HG03354 (cell line): ENCODE measurements around the gene STX11.
"Not testable (repeated sequence)": the region's sequence is repeated elsewhere in the genome, so short reads cannot be mapped to it uniquely, and the experiment has no call there.

Experiments used
- ATAC-seq: cut with Tn5 transposase; IDR thresholded peaks from one replicate; pipeline ENCODE4 v1.9.1; 2021; ENCODE audit warnings: mild to moderate bottlenecking; ENCODE audit not compliant: unreplicated experiment, poor library complexity, severe bottlenecking

Gene STX11

DNA sequence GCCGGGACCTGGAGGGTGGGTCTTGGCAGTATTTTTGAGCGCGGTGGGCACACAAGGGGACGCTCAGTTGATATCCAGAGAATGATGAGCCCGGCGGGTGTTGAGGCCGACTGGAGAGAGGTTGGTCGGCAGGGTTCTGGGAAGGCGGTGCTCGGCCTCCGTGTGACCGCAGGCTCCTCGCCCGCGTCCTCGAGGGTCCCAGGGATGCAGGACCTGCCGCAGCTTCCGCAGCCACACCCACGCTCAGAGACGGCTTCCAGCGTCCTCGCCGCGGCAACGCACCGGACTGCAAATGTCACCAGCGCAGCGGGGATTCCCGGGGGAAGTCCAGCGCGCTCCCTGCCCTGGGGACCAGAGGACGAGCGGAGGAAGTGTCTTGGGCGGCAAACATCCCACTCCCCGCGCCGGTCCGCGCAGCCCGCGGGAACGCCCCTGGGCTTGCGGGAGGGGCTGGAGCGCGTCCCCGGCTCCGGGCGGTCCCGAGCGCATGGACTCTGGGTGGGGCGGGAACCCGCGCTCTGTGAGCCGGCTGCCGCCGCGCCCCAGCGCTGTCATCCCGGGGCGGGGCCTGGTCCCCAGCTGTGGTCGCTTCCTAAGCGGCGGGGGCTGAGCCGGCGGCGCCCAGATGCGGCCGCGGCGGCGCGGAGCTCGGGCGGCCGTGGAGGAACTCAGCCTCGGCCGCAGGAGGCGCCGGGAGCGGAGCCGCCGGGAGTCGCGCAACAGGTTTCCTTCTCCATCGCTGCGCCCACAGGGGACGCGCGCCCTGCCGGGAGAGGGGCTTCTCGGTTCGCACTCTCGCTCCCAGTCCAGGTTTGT, at the start of gene STX11:
Gene STX11 (plus strand): TSS at position 624 of the 816 bp plus-strand sequence. CDS start 36,111 bp downstream, outside the sequence.
- peak; percentile 71 for ATAC-seq

DNA sequence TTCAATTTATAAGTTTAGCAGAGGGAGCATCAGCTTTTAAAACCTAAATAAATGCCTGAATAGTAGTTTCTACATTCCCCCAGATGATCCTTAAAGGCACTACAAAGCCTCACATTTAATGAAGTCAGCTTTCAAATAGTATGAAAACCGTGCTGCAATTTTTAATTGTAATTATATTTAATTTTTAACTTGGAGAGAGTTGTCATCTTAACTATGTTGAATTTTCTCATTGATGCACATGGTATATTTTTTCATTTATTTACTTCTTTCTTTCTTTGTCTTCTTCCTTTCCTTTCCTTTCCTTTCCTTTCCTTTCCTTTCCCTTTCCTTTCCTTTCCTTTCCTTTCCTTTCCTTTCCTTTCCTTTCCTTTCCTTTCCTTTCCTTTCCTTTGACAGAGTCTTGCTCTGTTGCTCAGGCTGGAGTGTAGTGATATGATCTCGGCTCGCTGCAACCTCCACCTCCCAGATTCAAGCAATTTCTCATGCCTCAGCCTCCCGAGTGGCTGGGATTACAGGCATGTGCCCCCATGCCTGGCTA, 47.2 kb upstream of the STX11 start:
- ATAC-seq = no peak

DNA sequence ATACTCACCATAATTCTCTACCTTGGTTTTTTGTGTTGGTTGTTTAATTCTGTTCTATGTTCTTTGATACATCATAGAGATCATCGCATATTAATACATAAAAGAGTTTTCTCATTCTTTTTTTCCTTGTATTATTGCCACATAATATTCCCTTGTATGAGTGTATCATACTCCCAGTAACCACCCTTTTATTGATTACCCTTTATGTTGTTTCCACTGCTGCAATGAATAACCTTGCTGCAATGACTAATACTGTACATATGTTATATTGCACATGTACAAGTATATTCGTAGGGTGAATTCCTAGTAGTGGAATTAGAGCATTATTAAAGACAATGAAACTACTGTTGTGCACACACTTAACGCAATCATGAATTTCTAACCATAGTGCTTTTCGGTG, 45.8 kb upstream of the STX11 start:
- ATAC-seq = peak; percentile 8

DNA sequence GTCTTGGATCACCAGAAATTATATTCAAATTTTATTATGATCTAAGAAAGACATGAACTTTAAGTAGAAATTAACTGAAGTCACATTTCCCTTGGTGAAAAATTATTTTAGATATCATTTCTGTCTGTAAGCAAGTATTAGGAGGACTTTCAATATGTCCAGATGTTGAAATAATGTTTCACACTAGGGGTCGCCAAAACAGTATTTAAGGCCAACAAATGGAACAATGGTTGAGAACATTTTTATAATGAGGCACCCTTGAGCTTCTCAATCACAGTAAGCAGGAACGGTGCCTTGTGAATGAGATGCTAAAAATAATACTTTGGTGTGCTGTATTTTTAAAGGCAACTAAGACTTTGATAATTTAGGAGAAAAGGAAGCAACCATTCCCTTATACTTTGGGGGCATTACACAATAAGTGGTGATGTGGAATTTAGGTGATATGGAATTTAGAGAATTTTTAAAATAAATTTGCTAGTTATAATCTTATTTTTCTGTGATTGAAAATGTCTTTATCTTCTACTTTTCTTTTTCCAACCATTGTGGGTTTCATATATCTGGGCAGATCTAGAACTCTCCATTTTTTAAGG, 45.3 kb upstream of the STX11 start:
- ATAC-seq = peak; percentile 92

DNA sequence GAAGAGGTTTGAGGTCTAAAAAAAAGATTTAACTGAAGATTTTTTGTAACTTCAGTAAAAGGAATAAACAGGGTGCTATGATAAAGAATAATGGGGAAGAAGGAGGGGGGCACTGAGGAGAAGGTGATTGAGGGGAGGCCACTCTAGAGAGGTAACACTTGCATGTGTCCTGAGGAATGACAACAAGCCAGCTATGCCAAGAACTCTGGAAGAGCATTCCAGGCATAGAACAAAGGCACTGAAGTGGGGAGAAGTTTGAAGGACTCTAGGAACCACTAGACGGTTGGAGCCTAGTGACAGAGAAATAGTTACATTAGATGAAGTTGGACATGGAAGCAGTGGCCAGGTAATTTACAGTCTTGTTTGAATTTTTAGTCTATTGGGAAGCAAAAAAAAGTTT, 44.1 kb upstream of the STX11 start:
- ATAC-seq = no peak

DNA sequence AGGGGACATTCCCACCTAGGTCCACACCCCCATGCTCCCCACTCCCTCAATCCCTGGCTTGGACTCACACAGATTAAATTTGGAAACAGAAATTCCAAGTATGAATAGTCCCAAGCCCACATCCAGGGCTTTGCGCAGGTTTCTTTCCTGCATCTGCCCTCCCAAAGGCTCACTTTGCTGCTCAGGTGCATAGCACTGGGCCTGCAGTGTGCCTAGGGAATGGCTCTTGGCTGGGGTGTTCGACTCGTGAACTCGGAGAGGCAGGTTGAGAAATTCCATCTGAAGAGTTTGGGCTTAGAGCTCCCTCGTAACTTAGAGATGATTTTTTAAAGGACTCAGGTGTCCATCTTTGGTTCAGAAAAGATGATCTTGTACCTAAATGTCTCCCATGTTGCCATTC, 40.1 kb upstream of the STX11 start:
- ATAC-seq = no peak

DNA sequence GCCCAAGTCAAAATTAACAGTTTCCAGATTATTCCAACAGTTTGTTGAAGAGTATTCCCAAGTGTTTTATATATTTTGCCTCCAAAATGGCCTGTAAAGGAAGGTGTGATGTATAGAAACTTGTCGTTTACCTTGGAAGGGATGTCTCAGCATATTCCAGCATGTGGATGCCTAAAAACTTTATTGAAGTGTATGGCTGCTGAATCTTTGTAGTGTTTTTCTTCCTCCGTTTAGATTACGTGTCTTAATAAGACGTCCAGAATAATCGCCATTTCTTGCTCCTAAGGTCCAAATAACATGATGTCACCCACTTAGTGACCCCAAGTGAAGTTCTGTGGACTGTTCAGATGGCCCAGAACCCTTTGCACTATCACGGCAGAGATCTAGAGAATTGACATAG, 37.0 kb upstream of the STX11 start:
- ATAC-seq = no peak

DNA sequence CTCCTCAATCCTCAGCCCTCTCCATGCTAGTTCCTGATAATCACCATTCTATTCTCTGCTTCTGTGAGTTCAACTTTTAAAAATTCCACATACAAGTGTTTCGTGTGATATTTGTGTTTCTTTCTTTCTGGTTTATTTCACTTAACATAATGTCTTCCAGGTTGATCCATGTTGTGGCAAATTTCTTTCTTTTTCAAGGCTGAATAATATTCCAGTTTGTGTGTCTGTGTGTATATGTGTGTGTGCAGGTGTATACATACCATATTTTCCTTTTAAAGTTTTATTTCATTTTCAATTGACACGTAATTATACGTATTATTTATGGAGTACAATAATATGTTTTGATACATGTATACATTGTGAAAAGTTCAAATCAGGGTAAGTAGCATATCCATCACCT, 35.1 kb upstream of the STX11 start:
- ATAC-seq = no peak

DNA sequence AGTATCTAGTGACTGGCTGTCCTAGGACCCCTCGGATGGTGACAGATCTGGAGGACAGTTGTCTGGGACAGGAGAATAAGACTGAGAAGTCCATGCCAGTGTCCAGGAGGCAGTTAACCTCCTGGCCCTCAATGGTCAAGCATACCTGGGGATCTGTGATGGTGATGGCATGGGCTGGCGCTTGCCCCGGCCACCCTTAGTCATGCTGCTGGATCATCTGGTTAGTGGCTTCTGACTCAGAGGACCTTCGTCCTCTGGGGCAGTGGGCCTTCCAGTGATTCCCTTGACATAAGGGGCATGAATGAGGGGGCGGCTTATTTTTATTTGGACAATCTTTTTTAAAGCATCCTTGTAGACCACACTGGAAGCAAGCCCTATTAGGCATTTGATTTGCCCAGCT, 30.9 kb upstream of the STX11 start:
- ATAC-seq = no peak

DNA sequence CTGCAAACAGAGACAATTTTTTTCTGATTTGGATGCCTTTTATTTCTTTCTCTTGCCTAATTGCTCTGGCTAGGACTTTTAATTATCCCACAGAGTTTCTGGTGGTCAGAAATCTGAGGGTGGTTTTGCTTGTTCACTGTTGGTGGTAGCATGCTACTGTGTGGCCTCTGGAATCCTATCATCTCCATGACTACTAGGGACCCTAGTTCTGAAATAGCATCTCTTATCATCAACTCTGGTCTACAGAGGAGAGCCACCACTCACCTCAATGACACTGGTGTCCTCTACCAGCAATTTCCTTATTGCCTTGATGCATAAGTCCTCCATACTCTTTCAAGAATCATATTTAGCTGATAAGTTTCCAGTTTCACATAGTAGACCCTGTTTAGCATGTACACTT, 27.5 kb upstream of the STX11 start:
- ATAC-seq = no peak

DNA sequence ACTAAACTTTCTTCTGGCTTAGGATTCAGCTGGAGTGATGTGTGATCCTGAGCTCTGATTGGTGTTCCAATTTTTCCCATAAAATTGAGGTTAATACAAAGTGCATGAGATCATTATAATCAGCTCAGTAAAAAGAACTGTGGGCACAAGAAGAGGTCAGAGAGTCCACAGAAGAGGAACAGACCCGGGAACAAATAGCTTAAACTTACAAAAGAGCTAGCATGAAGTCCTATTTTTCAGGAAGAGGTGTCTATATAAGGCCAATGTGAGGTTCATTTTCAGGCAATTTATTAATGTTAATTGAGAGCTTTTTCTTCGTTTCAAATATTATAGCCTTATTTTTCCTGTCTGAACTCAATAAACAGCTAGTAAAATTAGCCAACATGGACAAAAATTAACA, 26.9 kb upstream of the STX11 start:
- ATAC-seq = no peak

DNA sequence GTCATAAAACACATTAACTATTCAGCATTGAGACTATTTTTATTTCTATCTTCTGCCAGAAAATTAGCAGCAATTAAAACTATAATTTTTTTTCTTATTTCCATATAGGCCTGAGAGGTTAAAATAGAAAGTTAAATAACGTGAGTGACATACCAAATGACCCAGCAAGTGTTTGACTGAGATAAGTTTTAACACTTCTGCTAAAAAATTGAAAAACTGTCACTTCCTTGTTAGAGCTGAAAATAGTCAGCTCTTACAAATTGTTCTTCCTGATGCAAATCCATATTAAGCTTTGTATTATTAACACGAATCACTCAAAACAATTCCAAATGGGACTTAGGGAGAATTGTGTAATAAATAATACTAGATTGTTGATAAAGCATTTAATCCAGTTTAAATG, 26.5 kb upstream of the STX11 start:
- no peak for ATAC-seq

DNA sequence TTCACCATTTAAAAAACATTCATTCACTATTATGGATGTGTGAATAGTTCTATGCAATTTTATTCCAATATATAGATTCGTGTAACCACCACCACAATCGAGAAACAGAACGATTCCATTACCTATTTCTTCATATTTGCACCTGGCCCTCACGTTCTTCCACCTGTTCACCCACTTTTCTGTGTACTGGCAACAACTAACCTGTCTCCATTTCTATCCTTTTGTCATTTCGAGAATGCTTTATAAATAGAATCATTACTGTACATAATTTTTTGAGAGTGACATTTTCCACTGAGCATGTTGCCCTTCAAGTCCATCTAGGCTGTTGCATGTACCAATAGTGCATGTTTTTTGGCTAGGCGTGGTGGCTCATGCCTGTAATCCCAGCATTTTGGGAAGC, 23.2 kb upstream of the STX11 start:
- no peak for ATAC-seq

DNA sequence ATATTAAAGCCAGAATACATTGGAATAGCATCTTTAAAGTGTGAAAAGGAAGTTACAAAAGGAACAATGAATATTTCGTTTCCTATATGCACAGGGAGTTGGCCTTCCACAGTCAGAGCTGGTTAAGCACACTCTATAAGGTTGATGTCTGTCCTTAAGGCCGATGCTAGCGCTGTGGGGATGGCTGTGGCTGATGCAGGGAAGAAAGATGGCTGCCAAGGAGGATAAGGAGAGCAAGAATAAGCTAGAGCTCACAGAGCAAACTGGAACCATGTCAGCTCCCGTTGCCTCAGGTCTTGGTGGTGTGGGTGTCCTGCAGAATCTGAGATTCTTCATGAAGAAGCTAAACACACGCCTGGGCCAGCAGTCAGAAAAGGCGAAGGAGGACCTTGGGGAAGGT, 20.8 kb upstream of the STX11 start:
- no peak for ATAC-seq

DNA sequence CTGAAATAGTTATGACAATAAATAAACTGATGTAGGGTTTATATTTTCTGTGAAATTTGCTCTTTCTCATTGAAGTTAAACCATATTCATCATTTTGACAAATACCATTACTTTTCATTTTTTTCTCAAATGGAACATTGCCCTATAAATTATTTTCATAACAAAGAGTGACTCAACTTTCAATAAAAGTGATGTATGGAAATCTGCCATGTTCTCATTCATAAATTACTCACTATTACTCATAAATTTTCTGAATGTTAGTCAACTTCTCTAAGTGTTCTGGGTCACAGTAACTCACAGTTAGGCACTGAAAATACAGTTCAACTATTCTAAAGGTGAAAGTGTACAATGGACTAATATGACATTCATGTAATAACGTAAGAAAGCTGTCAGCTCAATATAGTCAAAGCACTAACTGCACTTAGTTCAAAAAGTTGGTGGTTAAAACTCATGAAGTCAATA, 19.0 kb upstream of the STX11 start:
- ATAC-seq = peak; percentile 46

DNA sequence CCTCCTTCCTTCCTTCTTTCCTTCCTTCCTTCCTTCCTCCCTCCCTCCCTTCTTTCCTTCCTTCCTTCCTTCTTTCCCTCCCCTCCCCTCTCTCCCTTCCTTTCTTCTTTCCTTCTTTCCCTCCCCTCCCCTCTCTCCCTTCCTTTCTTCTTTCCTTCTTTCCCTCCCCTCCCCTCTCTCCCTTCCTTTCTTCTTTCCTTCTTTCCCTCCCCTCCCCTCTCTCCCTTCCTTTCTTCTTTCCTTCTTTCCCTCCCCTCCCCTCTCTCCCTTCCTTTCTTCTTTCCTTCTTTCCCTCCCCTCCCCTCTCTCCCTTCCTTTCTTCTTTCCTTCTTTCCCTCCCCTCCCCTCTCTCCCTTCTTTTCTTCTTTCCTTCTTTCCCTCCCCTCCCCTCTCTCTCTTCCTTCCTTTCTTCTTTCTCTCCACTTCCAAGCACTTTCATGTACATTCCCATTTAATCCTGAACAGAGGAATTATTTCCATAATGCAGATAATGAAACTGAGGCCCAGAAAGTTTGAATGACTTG, 18.1 kb upstream of the STX11 start:
- not testable (repeated sequence) for ATAC-seq

DNA sequence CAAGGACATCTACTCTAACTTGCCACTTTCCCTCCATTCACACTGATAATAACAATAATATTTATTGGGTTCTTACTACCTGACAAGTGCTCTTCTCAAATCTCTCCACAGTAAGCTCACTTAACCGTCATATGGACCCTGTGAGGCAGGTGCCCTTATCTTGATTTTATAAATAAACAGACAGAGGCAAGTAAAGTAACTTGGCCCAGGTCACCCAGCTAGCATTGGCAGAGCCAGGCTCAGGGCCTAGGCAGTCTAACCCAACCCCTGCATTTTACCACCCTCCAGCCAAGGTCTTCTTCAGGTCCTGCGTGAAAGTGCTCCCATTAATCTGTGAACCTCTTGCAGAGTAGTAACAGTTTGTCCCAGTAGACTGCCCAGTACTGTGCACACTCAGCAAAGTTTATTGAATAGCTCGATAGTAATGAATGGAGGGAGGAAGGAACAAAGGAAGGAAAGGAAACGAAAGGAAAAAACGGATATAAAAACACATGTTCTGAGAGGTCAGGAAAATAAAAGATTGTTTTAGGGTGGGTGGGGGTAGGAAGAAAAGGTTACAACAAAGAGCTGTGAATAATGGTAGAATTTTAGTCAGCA, 17.0 kb upstream of the STX11 start:
- ATAC-seq = no peak

DNA sequence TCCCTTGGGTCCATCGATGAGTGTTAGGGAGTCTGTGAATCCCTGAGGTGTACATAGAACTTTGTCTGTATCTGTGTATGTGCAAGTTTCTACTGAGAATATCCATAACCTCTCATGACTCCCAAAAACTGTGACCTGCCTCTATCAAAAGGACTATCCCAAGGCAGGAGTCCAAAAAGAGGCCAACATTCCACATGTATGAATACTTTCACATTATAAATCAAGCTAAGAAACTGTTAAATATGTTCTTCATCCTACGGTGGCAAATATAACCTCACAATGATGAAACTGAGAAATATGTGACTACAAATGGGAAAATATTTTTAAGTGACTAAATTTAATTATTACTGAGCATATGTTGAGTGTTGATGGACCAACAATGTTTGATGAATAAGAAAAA, 16.1 kb upstream of the STX11 start:
- no peak for ATAC-seq

DNA sequence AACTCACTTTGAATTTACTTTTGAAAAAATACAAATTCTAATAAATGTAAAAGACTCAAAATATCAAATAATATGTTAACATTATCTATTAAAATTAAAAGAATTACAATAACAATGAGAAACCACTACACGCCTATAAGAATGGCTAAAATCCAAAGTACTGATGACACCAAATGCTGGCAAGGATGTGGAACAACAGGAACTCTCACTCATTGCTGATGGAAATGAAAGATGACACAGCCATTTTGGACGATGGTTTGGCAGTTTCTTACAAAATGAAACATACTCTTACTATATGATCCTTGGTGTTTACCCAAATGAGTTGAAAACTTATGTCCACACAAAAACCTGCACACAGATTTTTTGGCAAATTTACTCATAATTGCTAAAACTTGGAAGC, 15.6 kb upstream of the STX11 start:
- ATAC-seq = no peak

DNA sequence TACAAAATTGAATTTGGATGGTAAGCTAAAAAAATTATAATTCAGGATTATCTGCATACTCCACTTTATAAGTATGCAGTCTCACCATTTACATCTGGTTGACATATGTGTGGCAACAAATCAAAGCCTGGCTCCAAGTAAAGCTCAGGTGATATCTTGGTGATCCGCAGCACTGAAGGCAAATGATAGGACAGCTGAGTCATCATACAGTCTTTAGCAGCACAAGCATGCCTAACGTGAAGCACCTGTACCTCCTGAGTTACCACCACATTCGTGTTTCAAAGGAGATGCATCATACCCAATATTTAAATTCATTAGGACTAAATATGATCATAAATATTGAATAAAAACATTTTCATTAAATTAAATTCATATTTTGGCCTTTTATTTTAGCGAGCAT, 11.8 kb upstream of the STX11 start:
- no peak for ATAC-seq

DNA sequence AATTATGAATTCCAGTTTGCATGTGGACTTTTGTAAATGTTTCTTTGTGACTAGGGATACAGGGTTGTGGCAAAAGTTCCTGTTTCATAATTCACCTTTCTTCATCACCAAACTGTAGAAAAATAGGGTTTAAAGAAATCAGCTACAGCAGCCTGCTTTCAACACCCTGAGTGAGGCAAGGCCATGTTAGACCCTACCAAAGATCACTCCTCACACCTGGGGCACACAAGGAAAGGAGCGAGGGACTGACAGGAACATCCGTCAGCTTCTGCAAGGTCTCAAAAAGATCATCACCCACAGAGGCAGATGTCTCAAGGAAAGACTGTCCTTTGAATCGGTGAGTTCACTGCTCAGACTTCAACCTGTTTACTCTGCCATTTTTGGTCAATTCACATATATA, 10.5 kb upstream of the STX11 start:
- no peak for ATAC-seq
